ENCODE results near the gene SLC25A11.

The SLC25A11 gene

DNA sequence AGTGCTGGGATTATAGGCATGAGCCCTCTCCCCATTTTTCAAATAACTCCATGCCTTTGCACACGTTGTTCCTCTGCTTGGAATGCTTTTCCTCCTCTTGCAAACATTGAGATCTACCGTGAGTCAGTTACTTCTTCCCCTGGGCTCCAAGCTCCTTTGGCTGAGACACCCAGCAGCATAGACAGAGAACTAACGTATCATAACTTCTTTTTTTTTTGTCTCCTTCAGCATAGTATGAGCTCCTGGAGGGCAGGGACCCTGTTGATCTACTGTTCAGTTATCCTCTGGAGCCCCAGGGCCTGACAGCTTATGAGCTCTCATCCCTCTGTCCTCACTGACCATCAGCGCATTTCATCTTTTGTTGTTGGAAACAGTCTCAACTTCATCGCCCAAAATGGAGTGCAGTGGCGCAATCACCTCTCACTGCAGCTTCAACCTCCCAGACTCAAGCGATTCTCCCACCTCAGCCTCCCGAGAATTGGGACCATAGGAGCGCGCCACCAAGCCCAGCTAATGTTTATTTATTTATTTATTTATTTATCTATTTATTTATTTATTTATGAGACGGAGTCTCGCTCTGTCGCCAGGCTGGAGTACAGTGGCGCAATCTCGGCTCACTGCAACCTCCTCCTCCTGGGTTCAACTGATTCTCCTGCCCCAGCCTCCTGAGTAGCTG, 25.6 kb upstream of the SLC25A11 start:
- no peak for DNase-seq

DNA sequence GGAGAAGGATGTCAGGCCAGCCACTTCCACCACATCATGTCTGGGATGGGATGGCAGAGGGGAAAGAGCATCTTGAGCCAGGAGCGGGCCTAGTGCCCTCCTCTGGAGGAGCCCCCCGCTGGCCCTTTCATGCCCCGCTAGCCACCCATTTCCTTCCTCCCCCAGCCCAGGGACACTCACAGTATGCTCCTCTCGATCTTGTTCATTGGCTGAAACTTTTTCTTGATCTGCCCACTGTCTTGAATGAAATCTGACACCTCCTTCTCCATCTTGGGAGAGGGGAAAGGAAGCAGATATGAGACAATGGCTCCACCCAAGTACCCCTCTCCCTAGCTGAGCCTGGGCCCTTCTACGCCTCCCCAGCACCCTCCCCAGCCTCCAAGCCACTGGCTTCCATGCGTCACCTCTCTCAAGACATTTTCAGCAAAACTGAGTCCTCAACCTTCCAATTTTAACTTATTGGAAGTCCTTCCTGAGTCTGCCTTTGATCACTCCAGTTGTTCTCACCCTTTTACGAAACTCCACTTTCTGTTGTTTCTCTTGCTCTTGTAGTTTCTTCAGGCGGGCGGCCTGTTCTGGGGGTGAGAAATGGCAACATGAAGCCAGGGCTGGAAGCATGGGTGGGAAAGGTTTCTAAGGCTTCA, 20.6 kb upstream of the SLC25A11 start:
- no peak for DNase-seq

DNA sequence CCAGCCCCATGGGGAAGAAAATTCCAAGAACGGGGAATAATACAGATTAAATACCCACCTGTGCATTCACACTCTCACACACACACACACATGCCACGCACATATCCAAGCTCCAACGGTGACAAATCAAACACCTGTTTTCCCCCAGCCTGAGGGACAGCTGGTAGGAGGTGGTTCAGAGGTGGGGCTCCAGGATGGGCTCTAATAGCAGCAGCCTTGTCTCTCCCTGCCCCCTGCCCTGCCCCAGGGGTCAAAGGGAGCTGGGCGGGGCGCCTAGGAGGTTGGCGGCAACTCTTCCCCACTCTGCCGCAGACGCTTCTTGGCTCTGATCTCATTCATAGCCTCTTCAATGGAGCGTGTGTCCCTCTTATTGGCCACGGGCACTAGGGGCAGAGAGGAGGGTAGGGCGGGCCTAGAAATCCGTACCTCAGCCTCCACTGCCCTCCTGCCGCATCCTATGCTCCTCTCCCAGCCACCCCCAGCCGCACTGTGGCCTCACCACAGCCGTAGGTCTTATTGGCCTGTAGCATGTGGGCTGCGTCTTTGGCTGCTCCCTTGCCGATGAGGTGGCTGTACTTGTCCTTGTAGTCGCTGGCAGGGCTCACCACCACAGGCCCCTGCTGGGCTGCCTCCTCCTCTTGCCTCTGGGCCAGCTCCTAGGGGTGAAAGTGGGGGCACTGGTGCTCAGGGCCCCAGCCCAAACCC, 19.6 kb upstream of the SLC25A11 start:
- DNase-seq: no peak

DNA sequence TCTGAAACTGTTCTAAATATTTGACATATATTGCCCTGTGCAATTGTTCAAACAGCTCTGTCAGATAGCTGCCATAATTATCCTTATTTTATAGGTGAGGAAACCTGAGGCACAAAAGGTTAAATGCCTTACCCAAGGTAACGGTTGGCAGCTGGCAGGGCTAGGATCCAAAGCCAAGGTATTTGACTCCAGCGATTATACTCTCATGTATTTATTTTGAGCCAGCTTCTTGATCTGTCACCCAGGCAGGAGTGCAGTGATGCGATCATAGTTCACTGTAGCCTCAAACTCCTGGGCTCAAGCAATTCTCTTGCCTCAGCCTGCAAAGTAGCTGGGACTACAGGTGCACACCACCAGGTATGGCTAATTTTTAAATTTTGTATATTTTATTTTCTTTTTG, 18.3 kb upstream of the SLC25A11 start:
- DNase-seq: no peak

DNA sequence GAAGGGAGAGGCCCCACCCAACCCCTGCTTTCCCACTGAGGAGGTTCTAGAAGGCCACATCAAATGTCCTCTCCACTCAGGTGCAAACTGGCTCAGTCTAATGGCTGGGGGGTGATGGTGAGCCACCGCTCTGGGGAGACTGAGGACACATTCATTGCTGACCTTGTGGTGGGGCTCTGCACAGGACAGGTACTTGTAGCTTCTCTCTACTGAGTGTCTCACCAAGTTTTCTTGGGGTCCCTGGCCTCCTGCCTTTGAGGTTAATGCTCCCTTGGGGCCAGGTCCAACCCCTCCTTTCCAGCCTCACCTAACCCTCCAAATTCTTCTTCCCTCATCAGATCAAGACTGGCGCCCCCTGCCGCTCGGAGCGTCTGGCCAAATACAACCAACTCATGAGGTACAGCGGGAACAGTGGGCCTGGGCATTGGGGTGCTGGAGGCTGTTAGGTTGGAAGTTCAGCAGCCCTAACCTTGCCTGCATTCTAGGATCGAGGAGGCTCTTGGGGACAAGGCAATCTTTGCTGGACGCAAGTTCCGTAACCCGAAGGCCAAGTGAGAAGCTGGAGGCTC, 16.7 kb upstream of the SLC25A11 start:
- DNase-seq: peak; percentile 70

- DNase-seq: no peak
Measured at GRCh38 chr17:4955091-4955490, 15.2 kb upstream of the SLC25A11 start.

- no peak for DNase-seq
Measured at GRCh38 chr17:4953451-4953961, 13.7 kb upstream of the SLC25A11 start.

DNA sequence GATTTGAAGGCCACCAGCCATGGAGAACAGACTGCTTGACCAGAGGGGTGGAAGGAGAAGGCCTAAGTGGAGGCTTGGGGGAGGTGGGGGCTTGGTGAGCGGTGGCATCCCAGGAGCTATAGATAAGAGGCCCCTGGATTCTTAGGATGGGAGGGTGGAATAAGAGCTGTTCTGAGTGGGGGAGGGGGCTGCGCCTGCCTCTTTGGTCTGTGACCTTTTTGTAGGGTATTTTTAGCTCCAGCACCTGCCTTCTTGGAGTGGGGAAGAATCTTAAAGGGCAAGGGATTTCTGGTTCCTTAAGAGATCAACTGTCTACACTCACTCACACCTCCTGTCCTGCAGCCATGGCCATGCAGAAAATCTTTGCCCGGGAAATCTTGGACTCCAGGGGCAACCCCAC, 11.6 kb upstream of the SLC25A11 start:
- DNase-seq: peak; percentile 33

DNA sequence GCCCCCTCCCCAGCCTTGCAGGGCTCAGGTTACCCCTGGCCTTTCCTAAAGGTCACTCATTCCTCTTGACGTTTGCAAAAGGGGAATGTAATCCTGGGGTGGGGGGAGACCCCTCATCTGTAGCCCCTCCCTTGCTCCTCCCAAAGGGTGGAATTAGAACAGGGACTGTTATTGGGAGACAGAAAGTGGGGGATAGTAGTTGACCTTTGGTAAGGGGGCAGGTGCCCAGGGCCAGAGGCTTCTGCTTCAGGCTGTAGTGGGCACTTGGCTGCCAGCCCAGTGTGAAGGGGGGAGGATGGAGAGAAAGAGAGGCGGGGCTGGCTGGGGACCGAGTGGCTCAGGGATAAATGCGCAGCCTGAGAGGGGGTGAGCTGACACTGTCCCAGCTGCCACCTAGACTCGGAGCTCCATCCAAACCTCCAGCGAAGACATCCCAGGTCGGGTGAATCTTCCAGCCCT, 10.9 kb upstream of the SLC25A11 start, which contains the start of gene ENO3:
ENO3 (plus strand) TSS at position 374 of the 459 bp plus-strand sequence. CDS start 711 bp downstream, outside the sequence.
- DNase-seq: peak; percentile 74

DNA sequence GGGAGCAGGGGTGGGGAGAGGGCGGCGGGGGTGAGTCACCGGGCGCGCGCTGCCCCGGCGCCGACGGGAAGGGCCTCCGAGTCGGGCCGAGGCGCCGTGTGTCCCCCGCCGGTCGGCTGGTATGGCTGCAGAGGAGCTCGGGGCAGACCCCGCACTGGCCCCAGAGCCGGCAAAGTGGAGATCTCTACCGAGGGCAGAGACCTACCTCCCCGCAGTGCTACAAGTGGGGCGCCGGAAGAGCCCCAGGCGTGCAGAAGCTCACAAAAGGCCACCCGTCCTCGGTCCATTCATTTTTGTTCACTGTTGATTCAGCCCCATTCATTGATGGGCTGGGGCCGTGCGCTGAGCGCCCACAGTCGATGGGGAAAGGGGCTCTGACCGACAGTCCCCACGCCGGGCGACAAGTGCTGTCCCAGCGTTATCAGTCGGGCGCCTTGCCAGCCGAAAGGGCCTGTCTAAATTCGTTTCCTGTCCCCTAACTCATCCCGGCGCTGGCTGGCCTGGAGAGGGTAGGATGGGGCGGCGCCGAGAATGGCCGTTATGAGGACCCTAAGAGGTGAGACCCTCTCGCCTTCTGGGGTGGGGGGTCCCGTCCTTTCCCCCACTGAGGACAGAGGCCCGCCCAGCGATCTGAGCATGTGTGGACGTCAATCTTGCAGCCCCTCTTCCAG, 10.4 kb upstream of the SLC25A11 start:
- DNase-seq: peak; percentile 90

GRCh38 chr17:4949321-4950074, 9.7 kb upstream of the SLC25A11 start:
- peak; percentile 94 for DNase-seq

GRCh38 chr17:4948931-4949320, 9.1 kb upstream of the SLC25A11 start:
- peak; percentile 97 for DNase-seq

GRCh38 chr17:4948166-4948930, 8.5 kb upstream of the SLC25A11 start, which contains the start of gene PFN1:
TSS of gene PFN1 (minus strand) at chr17:4948530. CDS start at chr17:4948394, 136 bp downstream.
- peak; percentile 98 for DNase-seq

DNA sequence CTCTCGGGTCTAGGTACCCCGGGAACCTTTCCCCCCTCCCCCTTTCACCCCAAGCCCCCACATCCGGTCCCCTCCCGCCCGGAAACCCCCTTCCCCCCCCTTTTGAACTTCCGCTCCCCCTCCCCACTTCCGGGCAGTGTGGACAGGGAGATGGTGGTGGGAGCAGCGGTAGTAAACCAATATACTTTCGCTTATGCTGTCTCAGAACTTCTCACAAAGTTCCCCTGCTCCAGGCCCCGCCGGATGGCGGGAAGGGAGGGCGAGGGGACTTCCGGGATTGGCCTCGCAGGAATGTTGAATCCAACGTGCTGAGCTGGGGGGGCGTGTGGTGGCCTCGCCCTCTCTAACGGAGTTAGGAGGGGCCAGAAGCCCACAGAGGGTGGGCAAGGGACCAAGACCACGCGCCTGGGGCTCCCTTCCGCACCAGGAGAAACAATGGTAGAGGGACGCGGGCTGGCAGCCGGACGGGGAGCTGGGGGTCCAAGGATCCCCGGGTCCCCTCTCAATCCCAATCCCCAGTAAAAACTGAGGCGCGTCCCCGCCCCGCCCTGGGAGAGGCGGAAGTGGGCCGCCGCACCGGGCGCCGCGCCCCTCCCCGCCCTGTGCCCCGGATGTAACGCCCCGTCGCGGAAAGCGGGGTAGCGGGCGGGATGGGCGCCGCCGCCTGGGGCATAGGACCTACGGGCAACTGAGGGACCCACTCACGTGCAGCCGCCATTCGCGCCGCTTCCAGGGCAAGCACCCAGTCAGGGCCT, 7.7 kb upstream of the SLC25A11 start:
- peak; percentile 86 for DNase-seq

GRCh38 chr17:4947010-4947410, 7.2 kb upstream of the SLC25A11 start:
- DNase-seq: peak; percentile 78

DNA sequence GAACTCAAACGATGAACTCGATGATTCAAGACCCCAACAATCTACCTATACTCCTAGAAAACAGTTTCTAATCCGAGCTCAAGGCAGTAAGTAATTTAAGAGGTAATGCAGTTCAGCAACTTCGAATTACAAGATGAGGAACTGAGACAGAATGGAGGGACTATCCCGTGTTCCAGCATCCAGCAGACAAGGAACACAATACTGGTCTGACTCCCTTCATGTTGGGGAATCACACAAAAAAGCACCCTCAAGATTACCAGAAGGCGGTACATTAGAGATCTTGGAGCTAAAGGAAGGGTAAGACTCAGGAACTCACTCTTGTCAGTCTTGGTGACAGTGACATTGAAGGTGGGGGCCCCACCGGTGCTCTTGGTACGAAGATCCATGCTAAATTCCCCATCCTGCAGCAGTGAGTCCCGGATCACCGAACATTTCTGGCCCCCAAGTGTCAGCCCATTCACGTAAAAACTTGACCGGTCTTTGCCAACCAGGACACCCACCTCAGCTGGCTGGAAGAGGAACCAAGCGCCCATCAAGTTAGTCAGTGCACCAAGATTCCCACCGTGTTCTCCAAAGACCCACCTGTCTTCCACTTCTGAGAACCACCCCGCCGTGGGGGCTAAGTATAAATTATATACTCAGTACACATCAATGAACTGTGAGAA, 6.6 kb upstream of the SLC25A11 start:
- DNase-seq: peak; percentile 59

DNA sequence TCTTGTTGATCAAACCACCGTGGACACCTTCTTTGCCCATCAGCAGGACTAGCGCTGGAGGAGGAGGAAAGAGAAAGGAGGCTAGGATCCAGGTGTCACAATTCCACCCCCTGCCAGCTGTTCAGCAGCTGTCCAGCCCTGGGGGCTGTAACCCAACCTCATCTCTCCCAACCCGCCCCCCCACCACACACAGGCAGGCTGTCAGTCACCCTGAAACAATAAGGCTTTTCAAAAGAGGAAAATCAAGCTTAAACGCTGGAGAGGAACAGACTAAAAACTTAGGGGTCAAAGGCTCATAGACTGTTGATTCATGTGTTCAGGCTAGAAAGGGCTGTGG, 6.1 kb upstream of the SLC25A11 start:
- DNase-seq: no peak

DNA sequence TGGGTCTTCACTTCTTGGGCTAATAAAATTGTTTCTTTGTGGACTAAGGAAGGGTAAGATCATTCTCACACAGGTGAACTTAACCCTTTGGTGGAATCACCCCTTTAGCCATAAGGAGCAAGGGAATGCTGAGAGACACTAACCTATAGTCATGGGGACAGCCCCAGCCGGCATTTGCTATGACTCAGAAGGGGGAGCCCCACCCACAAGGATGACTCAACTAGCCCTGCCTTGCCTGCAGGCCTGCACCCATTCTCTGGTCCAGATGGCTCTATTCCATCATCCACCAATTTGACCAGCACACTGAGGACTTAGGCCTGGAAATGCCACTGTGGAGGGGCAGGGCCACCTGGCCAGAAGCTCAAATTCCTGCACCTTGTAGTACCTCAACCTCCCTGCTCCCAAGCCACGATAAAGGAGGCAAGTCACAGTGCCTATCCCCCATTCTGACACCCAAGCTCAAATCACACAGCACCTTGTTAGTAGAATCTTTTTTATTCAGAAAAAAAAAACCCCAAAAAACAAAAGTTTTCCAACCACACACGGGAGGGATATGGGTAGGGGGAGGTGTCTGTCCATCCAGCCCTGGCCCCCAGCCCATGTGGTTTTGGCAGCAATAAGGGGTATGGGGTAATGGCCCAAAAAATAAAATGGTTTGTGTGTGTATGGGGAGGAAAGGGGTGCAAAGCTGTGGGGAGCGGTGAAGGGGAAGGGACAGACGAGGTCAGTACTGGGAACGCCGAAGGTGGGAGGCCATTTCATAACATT, 5.5 kb upstream of the SLC25A11 start:
- DNase-seq: peak; percentile 92

Data from OCI-M1 (cell line).